Thyroid gland (tissue), 4 donors: ENCODE measurements around the gene NID2. TPM values are rescaled to one million over a fixed set of nuclear protein-coding genes. Genes with fewer than 3 reads are reported as not detected.

Experiments
- DNase-seq, 2 donors: peaks; one replicate each; pipeline ENCODE4 v3.0.0-alpha.2; 2019
- H3K27ac ChIP-seq, 3 donors: fragments of 200-600 bp; sonication (generic); 1 replicate in 2 of 3; 2 replicates in 1 of 3; pipeline ENCODE4 v1.5.1; 2016 to 2019; ENCODE audit warnings: mild to moderate bottlenecking in 1 of 3, moderate library complexity in 1 of 3
- H3K27me3 ChIP-seq: fragments of 200-600 bp; sonication (generic); one replicate; pipeline ENCODE4 v1.5.1; 2019
- H3K36me3 ChIP-seq, 2 donors: fragments of 200-600 bp; sonication (generic); one replicate each; pipeline ENCODE4 v1.5.1; 2016 to 2019
- H3K4me1 ChIP-seq, 2 donors: fragments of 200-600 bp; sonication (generic); one replicate each; pipeline ENCODE4 v1.5.1; 2017 to 2019
- H3K4me3 ChIP-seq, 3 donors: fragments of 200-600 bp; sonication (generic); replicated peaks in 1 of 3; 1 replicate in 2 of 3; 2 replicates in 1 of 3; pipeline ENCODE4 v1.5.1; 2016; ENCODE audit warnings: mild to moderate bottlenecking in 1 of 3
- H3K9me3 ChIP-seq: fragments of 200-600 bp; sonication (generic); one replicate; pipeline ENCODE4 v1.5.1; 2017
- CTCF ChIP-seq, 6 experiments: fragments of 200-600 bp in 3 of 6; fragments of 450-650 bp in 3 of 6; sonication (generic) in 3 of 6; IDR thresholded peaks; one replicate each; pipeline ENCODE4 v1.5.1; 2016 to 2019; ENCODE audit warnings: antibody characterized with exemption in 6 of 6, mild to moderate bottlenecking in 2 of 6, inconsistent platforms in 1 of 6, moderate library complexity in 1 of 6
- POLR2A ChIP-seq, 2 donors: fragments of 450-650 bp; IDR thresholded peaks; one replicate each; pipeline ENCODE4 v1.6.1; 2017; ENCODE audit warnings: antibody characterized with exemption in 2 of 2, mild to moderate bottlenecking in 2 of 2, moderate library complexity in 1 of 2
- WGBS, 2 donors: methylation state at CpG; one replicate each; pipeline ENCODE4 v1.1.5; 2017; 5-methylcytosine and 5-hydroxymethylcytosine counted together
- intact Hi-C: fragments of 100-400 bp; cut with DNase I; formaldehyde crosslinking; loops from one replicate; pipeline ENCODE4 v1.15.1; 2023
- total RNA-seq, 4 donors: library from RNA; depleted of rRNA; stranded (reverse); fragments of >200 nt; gene quantifications; one replicate each; pipeline ENCODE4 v1.2.3, GENCODE V29; 2016

The NID2 gene
- total RNA-seq, 4 donors from 2014 or later: 115 to 207 (median 130) TPM

- H3K9me3 ChIP-seq: no peaks in the 10 kb centered on the region
- no peak overlapping the region for H3K4me3 ChIP-seq
- H3K27ac ChIP-seq: no peak overlapping the region
- 93 to 96% methylated on average over 1 of the region's 1 CpG for WGBS, 2 donors
- no peaks in the 10 kb centered on the region for H3K27me3 ChIP-seq
- intact Hi-C loops: no loop called here
- H3K4me1 ChIP-seq: no peaks in the 10 kb centered on the region
- no peaks in the 10 kb centered on the region for H3K36me3 ChIP-seq
- TF ChIP-seq POLR2A (IDR thresholded peaks at IDR 0.05) (no peak), CTCF (IDR thresholded peaks at IDR 0.05) (no peak)
- no peak for DNase-seq
Measured at GRCh38 chr14:51959928-51960327, 108.9 kb downstream of the NID2 start.

GRCh38 chr14:51957950-51958349, 110.9 kb downstream of the NID2 start:
- no peaks in the 10 kb centered on the region for H3K9me3 ChIP-seq
- H3K27ac ChIP-seq: no peak overlapping the region
- WGBS, 2 donors: 58 to 63% methylated on average over 2 of the region's 2 CpGs
- no peak for TF ChIP-seq POLR2A (IDR thresholded peaks at IDR 0.05)
- no peak for TF ChIP-seq CTCF (IDR thresholded peaks at IDR 0.05)
- DNase-seq: no peak
- no peaks in the 10 kb centered on the region for H3K27me3 ChIP-seq
- intact Hi-C loops: no loop called here
- H3K4me3 ChIP-seq: no peak overlapping the region
- no peaks in the 10 kb centered on the region for H3K36me3 ChIP-seq
- no peaks in the 10 kb centered on the region for H3K4me1 ChIP-seq

Other genes with a start within 250 kb of the NID2 start
- gene GNG2, start 208.4 kb downstream of the NID2 start, total RNA-seq: 10 to 100 TPM in 1 of 4 donors, 1 to 10 TPM in 3; 3.9 to 10.7 (median 7.3) TPM
- 10 to 100 TPM; 42.9 to 84.2 (median 51.6) TPM for gene RTRAF, start 79.5 kb downstream of the NID2 start, total RNA-seq
- gene PTGDR, start 198.6 kb upstream of the NID2 start, total RNA-seq: 1 to 10 TPM in 2 of 4 donors, under 1 TPM in 2; 0.54 to 1.2 (median 0.93) TPM
- 1 to 10 TPM in 3 of 4 donors, under 1 TPM in 1; 0.56 to 5.0 (median 1.5) TPM for gene PTGER2, start 245.3 kb upstream of the NID2 start, total RNA-seq